Esophagus muscularis mucosa (tissue), 4 donors: ENCODE measurements around the gene DYNLT2. TPM values are rescaled to one million over a fixed set of nuclear protein-coding genes. Genes with fewer than 3 reads are reported as not detected.

Source experiments
- DNase-seq: peaks from one replicate; pipeline ENCODE4 v3.0.0-alpha.2; 2017; ENCODE audit errors: extremely low spot score
- H3K27ac ChIP-seq, 4 donors: fragments of 200-600 bp; sonication (generic); replicated peaks in 1 of 4; 1 replicate in 3 of 4; 2 replicates in 1 of 4; pipeline ENCODE4 v1.5.1; 2016 to 2019; ENCODE audit warnings: mild to moderate bottlenecking in 1 of 4
- H3K27me3 ChIP-seq, 4 donors: fragments of 200-600 bp; sonication (generic); one replicate each; pipeline versions ENCODE4 v1.5.1 to v1.6.0; 2016 to 2019
- H3K36me3 ChIP-seq, 4 donors: fragments of 200-600 bp; sonication (generic); one replicate each; pipeline ENCODE4 v1.5.1; 2016 to 2019
- H3K4me1 ChIP-seq, 4 donors: fragments of 200-600 bp; sonication (generic); one replicate each; pipeline ENCODE4 v1.5.1; 2016 to 2019
- H3K4me3 ChIP-seq, 4 donors: fragments of 200-600 bp; sonication (generic); 1 replicate in 2 of 4; 2 replicates in 2 of 4; pipeline ENCODE4 v1.5.1; 2016 to 2019; ENCODE audit warnings: mild to moderate bottlenecking in 4 of 4, moderate library complexity in 1 of 4
- H3K9me3 ChIP-seq, 4 donors: fragments of 200-600 bp; sonication (generic); 1 replicate in 3 of 4; 2 replicates in 1 of 4; pipeline ENCODE4 v1.5.1; 2016 to 2019
- CTCF ChIP-seq, 3 experiments: fragments of 200-600 bp in 2 of 3; fragments of 450-650 bp in 1 of 3; sonication (generic) in 2 of 3; IDR thresholded peaks; one replicate each; pipeline ENCODE4 v1.5.1; 2017 to 2019; ENCODE audit warnings: antibody characterized with exemption in 3 of 3, mild to moderate bottlenecking in 2 of 3, moderate library complexity in 1 of 3
- EP300 ChIP-seq: sonication (generic); formaldehyde crosslinking; IDR thresholded peaks from one replicate; pipeline ENCODE4 v1.6.1; 2017; ENCODE audit warnings: antibody characterized with exemption
- POLR2A ChIP-seq: fragments of 450-650 bp; IDR thresholded peaks from one replicate; pipeline ENCODE4 v1.6.1; 2017; ENCODE audit warnings: antibody characterized with exemption, moderate library complexity, mild to moderate bottlenecking, low read depth
- POLR2AphosphoS5 ChIP-seq, 2 donors: sonication (generic); formaldehyde crosslinking; IDR thresholded peaks; one replicate each; pipeline ENCODE4 v1.6.1; 2017; ENCODE audit warnings: antibody characterized with exemption in 2 of 2
- WGBS: methylation state at CpG from one replicate; pipeline ENCODE4 v1.1.5; 2018; 5-methylcytosine and 5-hydroxymethylcytosine counted together
- intact Hi-C: fragments of 100-400 bp; cut with DNase I; formaldehyde crosslinking; loops from one replicate; pipeline ENCODE4 v1.15.1; 2023
- total RNA-seq, 4 donors: library from RNA; depleted of rRNA; stranded (reverse); fragments of >200 nt; gene quantifications; one replicate each; pipeline versions ENCODE4 v1.1.0 to v1.2.1, GENCODE V29; 2016

The DYNLT2 gene
- total RNA-seq, 4 donors from 2014 or later = 0.57 to 3.3 (median 1.5) TPM

GRCh38 chr6:169788809-169789145 lies 37.4 kb upstream of the DYNLT2 start:
- intact Hi-C loops = no loop called here
- 75% methylated on average over 4 of the region's 4 CpGs for WGBS
- no peak for DNase-seq
- Histone ChIP-seq H3K4me1 (peaks cover 14 to 25% (median 23%) of the 10 kb centered on the region in 4 donors), H3K27me3 (no peaks in the 10 kb centered on the region), H3K36me3 (peaks cover 0 to 4% (median 0%) of the 10 kb centered on the region in 4 donors), H3K4me3 (no peak overlapping the region), H3K9me3 (no peaks in the 10 kb centered on the region), H3K27ac (no peak overlapping the region)
- TF ChIP-seq EP300 (no peak), POLR2A (no peak), POLR2AphosphoS5 (IDR thresholded peaks at IDR 0.05) (no peak), CTCF (IDR thresholded peaks at IDR 0.05) (no peak)

DNA sequence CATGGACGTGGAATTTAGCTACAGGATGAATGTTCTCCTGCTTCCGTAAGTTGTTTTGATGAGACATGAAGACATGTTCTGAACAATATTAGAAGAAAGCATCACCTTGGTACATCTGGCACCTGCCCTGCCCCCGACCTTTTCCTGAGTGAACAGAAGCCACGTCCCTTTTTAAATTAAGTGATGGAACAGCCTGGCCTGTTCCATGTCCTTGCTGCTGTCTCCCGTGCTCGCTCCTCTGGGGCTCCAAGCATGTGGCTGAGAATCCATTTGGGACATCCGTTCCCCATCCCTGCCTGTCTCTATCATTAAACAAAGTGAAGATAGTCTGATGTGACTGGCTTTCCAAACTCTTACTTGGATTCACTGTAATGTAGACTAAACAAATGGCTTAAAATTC lies 36.4 kb upstream of the DYNLT2 start:
- no peak for TF ChIP-seq CTCF (IDR thresholded peaks at IDR 0.05)
- no peak for TF ChIP-seq EP300
- no peak for TF ChIP-seq POLR2AphosphoS5 (IDR thresholded peaks at IDR 0.05)
- TF ChIP-seq POLR2A = no peak
- H3K27ac ChIP-seq = no peak overlapping the region
- H3K4me1 ChIP-seq = peaks cover 14 to 25% (median 23%) of the 10 kb centered on the region in 4 donors
- no peak overlapping the region for H3K4me3 ChIP-seq
- WGBS = 79% methylated on average over 7 of the region's 7 CpGs
- no peaks in the 10 kb centered on the region for H3K27me3 ChIP-seq
- DNase-seq = no peak
- intact Hi-C loops = no loop called here
- no peaks in the 10 kb centered on the region for H3K9me3 ChIP-seq
- peaks cover 0 to 13% (median 6%) of the 10 kb centered on the region in 4 donors for H3K36me3 ChIP-seq

DNA sequence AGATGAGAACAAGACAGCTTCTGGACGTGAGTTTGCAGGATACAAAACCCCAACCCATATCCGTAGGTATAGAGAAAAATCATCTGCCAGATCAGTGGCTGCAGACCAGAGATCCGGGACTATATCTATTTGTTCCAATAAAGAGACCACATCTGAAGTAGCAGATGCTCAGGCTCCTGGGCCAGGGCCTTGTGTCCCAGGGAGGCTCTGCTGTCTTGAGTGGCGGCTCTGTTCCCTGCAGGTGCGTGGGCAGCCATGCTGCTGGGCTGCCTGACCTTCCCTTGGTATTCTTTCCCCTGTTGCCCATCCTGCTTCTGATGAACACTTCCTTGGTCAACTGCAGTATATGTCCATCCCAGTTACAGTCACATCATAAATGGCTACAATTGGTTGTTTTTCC lies 35.0 kb upstream of the DYNLT2 start:
- Histone ChIP-seq H3K27me3 (no peaks in the 10 kb centered on the region), H3K36me3 (peaks cover 0 to 19% (median 8%) of the 10 kb centered on the region in 4 donors), H3K4me1 (peaks cover 14 to 24% (median 22%) of the 10 kb centered on the region in 4 donors), H3K27ac (no peak overlapping the region), H3K4me3 (no peak overlapping the region), H3K9me3 (no peaks in the 10 kb centered on the region)
- TF ChIP-seq EP300 (no peak), POLR2A (no peak), CTCF (IDR thresholded peaks at IDR 0.05) (no peak), POLR2AphosphoS5 (IDR thresholded peaks at IDR 0.05) (no peak)
- no peak for DNase-seq
- 89% methylated on average over 3 of the region's 5 CpGs for WGBS
- intact Hi-C loops = no loop called here

- Histone ChIP-seq H3K9me3 (no peaks in the 10 kb centered on the region), H3K4me1 (peaks cover 8 to 18% (median 16%) of the 10 kb centered on the region in 4 donors), H3K36me3 (peaks cover 0 to 24% (median 9%) of the 10 kb centered on the region in 4 donors), H3K27me3 (no peaks in the 10 kb centered on the region), H3K4me3 (no peak overlapping the region), H3K27ac (no peak overlapping the region)
- 93% methylated on average over 9 of the region's 9 CpGs for WGBS
- intact Hi-C loops = no loop called here
- TF ChIP-seq EP300 = no peak
- no peak for TF ChIP-seq CTCF (IDR thresholded peaks at IDR 0.05)
- TF ChIP-seq POLR2AphosphoS5 (IDR thresholded peaks at IDR 0.05) = no peak
- TF ChIP-seq POLR2A = no peak
- no peak for DNase-seq
These were observed 34.2 kb upstream of the DYNLT2 start for GRCh38 chr6:169785566-169785965.

- Histone ChIP-seq H3K4me1 (peaks cover 3 to 14% (median 10%) of the 10 kb centered on the region in 4 donors), H3K27me3 (no peaks in the 10 kb centered on the region), H3K9me3 (no peaks in the 10 kb centered on the region), H3K27ac (no peak overlapping the region), H3K36me3 (peaks cover 5 to 31% (median 14%) of the 10 kb centered on the region in 4 donors), H3K4me3 (no peak overlapping the region)
- no peak for DNase-seq
- TF ChIP-seq EP300 (no peak), POLR2AphosphoS5 (IDR thresholded peaks at IDR 0.05) (no peak), POLR2A (no peak), CTCF (IDR thresholded peaks at IDR 0.05) (no peak)
- intact Hi-C loops = no loop called here
- 88% methylated on average over 11 of the region's 12 CpGs for WGBS
These were observed 33.5 kb upstream of the DYNLT2 start for GRCh38 chr6:169784821-169785340.
